ENCODE results near the gene PTPN23.

The PTPN23 gene

DNA sequence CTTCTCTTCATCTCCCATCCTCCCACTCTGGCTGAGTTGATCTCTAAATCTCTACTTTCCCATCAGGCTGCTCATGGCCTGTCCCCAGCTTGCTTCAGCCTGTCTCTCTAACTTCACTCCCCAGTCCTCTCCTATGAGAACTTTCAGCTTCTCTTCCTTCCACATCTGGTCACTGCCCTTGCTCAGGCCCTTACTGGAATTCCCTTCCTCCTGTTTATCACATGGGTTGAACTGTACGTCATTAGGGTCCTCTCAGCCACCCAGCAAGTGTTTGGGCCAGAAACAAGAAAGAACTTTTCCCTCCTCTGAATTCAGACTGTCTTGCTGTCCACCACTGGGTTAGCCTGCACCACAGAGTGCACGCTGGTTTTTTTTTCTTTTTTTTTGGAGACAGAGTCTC lies 5.0 kb downstream of the PTPN23 start:
- H3K9me2 ChIP-seq (replicated peaks; ENCODE audit: insufficient read depth, low read length) = no peaks in the 10 kb centered on the region
- H3K79me2 ChIP-seq (ENCODE audit: low read length) = peaks cover 96% of the 10 kb centered on the region
- H3K27me3 ChIP-seq (replicated peaks; ENCODE audit: insufficient read depth, low read length) = no peaks in the 10 kb centered on the region
- H3K36me3 ChIP-seq (replicated peaks; ENCODE audit: insufficient read depth, low read length) = no peaks in the 10 kb centered on the region
- peaks cover 10% of the 10 kb centered on the region; the same call in 1 of the 2 replicates for H4K20me1 ChIP-seq (ENCODE audit: insufficient read depth, low read length)
- peaks cover 6% of the 10 kb centered on the region for H3K4me1 ChIP-seq (ENCODE audit: low read length)
- no peak for TF ChIP-seq EZH2phosphoT487 (IDR thresholded peaks at IDR 0.05; ENCODE audit: low read length)
- no peak overlapping the region for H3K4me3 ChIP-seq (ENCODE audit: low read length)
- DNase-seq = no peak
- H3K9ac ChIP-seq (ENCODE audit: low read length) = no peak overlapping the region
- H2AFZ ChIP-seq (ENCODE audit: low read length) = no peak overlapping the region
- H3K9me3 ChIP-seq (replicated peaks; ENCODE audit: insufficient read depth, low read length) = no peaks in the 10 kb centered on the region
- peaks cover 4% of the 10 kb centered on the region; the same call in 1 of the 2 replicates for H3F3A ChIP-seq (ENCODE audit: insufficient read depth, low read length)
- H3K27ac ChIP-seq (ENCODE audit: low read length) = no peak overlapping the region
- H3K4me2 ChIP-seq (ENCODE audit: low read depth, low read length) = no peak overlapping the region

GRCh38 chr3:47392933-47393332 lies 12.1 kb downstream of the PTPN23 start:
- Histone ChIP-seq H3K4me3 (ENCODE audit: low read length) (no peak overlapping the region), H3K4me1 (ENCODE audit: low read length) (no peaks in the 10 kb centered on the region), H3K9ac (ENCODE audit: low read length) (no peak overlapping the region), H3K27me3 (replicated peaks; ENCODE audit: insufficient read depth, low read length) (no peaks in the 10 kb centered on the region), H3K79me2 (ENCODE audit: low read length) (peaks cover 95% of the 10 kb centered on the region), H3K27ac (ENCODE audit: low read length) (no peak overlapping the region), H2AFZ (ENCODE audit: low read length) (no peak overlapping the region), H3F3A (ENCODE audit: insufficient read depth, low read length) (no peaks in the 10 kb centered on the region), H3K4me2 (ENCODE audit: low read depth, low read length) (no peak overlapping the region), H3K36me3 (replicated peaks; ENCODE audit: insufficient read depth, low read length) (no peaks in the 10 kb centered on the region), H3K9me3 (replicated peaks; ENCODE audit: insufficient read depth, low read length) (no peaks in the 10 kb centered on the region), H4K20me1 (ENCODE audit: insufficient read depth, low read length) (0 out of 2 replicates have a peak, but pooled peaks cover 3% of the 10 kb centered on the region), H3K9me2 (replicated peaks; ENCODE audit: insufficient read depth, low read length) (no peaks in the 10 kb centered on the region)
- TF ChIP-seq CTCF (IDR thresholded peaks at IDR 0.05; ENCODE audit: low read length) (no peak), EZH2phosphoT487 (IDR thresholded peaks at IDR 0.05; ENCODE audit: low read length) (no peak), EZH2 (optimal IDR thresholded peaks at IDR 0.05; ENCODE audit: low read depth, low read length) (no peak)
- DNase-seq = no peak

DNA sequence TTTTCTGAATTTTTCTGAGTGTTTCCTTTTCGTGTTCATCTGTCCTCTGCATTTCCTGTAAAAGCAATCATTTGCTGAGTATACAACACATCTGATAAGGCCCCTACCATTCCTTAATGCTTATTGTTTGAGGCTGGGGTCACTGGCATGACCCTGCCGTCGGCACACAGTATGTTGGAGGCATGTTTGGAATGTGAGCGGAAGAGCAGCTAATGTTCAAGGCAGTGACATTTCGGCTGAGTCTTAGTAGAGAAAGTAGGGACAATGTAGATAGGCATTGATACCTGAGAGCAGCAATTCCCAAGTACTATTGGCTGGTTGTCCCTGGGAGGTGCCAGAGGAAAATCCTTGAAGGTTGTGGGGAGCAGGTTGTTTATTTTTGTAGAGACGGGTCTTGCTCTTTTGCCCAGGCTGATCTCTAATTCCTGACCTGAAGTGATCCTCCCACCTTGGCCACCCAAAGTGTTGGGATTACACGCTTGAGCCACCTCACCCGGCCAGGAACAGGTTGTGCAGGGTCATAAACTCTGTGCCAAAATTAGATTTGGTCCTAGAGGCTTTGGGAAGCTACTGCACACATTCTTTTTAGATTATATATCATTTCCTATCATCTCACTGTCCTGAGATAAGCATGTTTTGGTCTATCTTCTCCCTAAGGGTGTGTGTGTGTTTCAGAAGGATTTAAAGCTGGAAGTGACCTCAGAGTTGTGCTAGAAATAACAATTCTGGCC lies 13.5 kb downstream of the PTPN23 start:
- no peak overlapping the region for H3K9ac ChIP-seq (ENCODE audit: low read length)
- H3K79me2 ChIP-seq (ENCODE audit: low read length) = peaks cover 95% of the 10 kb centered on the region
- no peaks in the 10 kb centered on the region for H3K36me3 ChIP-seq (replicated peaks; ENCODE audit: insufficient read depth, low read length)
- H3K4me1 ChIP-seq (ENCODE audit: low read length) = no peaks in the 10 kb centered on the region
- H4K20me1 ChIP-seq (ENCODE audit: insufficient read depth, low read length) = 0 out of 2 replicates have a peak, but pooled peaks cover 3% of the 10 kb centered on the region
- no peak for DNase-seq
- TF ChIP-seq EZH2 (optimal IDR thresholded peaks at IDR 0.05; ENCODE audit: low read depth, low read length) = no peak
- TF ChIP-seq CTCF (IDR thresholded peaks at IDR 0.05; ENCODE audit: low read length) = no peak
- no peak for TF ChIP-seq EZH2phosphoT487 (IDR thresholded peaks at IDR 0.05; ENCODE audit: low read length)
- no peak overlapping the region for H3K4me2 ChIP-seq (ENCODE audit: low read depth, low read length)
- no peak overlapping the region for H3K27ac ChIP-seq (ENCODE audit: low read length)
- no peak overlapping the region for H2AFZ ChIP-seq (ENCODE audit: low read length)
- no peaks in the 10 kb centered on the region for H3K27me3 ChIP-seq (replicated peaks; ENCODE audit: insufficient read depth, low read length)
- H3K9me2 ChIP-seq (replicated peaks; ENCODE audit: insufficient read depth, low read length) = no peaks in the 10 kb centered on the region
- H3F3A ChIP-seq (ENCODE audit: insufficient read depth, low read length) = no peaks in the 10 kb centered on the region
- H3K9me3 ChIP-seq (replicated peaks; ENCODE audit: insufficient read depth, low read length) = no peaks in the 10 kb centered on the region
- H3K4me3 ChIP-seq (ENCODE audit: low read length) = no peak overlapping the region

GRCh38 chr3:47394881-47395280 lies 14.1 kb downstream of the PTPN23 start:
- 0 out of 2 replicates have a peak, but pooled peaks cover 3% of the 10 kb centered on the region for H4K20me1 ChIP-seq (ENCODE audit: insufficient read depth, low read length)
- no peak overlapping the region for H3K4me2 ChIP-seq (ENCODE audit: low read depth, low read length)
- no peak for DNase-seq
- no peak overlapping the region for H2AFZ ChIP-seq (ENCODE audit: low read length)
- TF ChIP-seq EZH2phosphoT487 (IDR thresholded peaks at IDR 0.05; ENCODE audit: low read length) (no peak), CTCF (IDR thresholded peaks at IDR 0.05; ENCODE audit: low read length) (no peak), EZH2 (optimal IDR thresholded peaks at IDR 0.05; ENCODE audit: low read depth, low read length) (no peak)
- no peak overlapping the region for H3K4me3 ChIP-seq (ENCODE audit: low read length)
- no peaks in the 10 kb centered on the region for H3K9me3 ChIP-seq (replicated peaks; ENCODE audit: insufficient read depth, low read length)
- H3K9ac ChIP-seq (ENCODE audit: low read length) = no peak overlapping the region
- H3K36me3 ChIP-seq (replicated peaks; ENCODE audit: insufficient read depth, low read length) = no peaks in the 10 kb centered on the region
- no peaks in the 10 kb centered on the region for H3F3A ChIP-seq (ENCODE audit: insufficient read depth, low read length)
- H3K79me2 ChIP-seq (ENCODE audit: low read length) = peaks cover 98% of the 10 kb centered on the region
- H3K27ac ChIP-seq (ENCODE audit: low read length) = no peak overlapping the region
- no peaks in the 10 kb centered on the region for H3K9me2 ChIP-seq (replicated peaks; ENCODE audit: insufficient read depth, low read length)
- H3K4me1 ChIP-seq (ENCODE audit: low read length) = no peaks in the 10 kb centered on the region
- H3K27me3 ChIP-seq (replicated peaks; ENCODE audit: insufficient read depth, low read length) = no peaks in the 10 kb centered on the region
